PC-9 (cell line): ENCODE measurements around the gene GPC5. TPM values are rescaled to one million over a fixed set of nuclear protein-coding genes. Genes with fewer than 3 reads are reported as not detected.

Experiments
- BruUV-seq: library from RNA; stranded (reverse); fragments of 400-500 nt; replicated peaks from 2 replicates; lab custom pipeline; 2021; lab: Mats Ljungman, UMichigan
- CTCF ChIA-PET: fragments of 300-600 bp; sonication (Branson Sonifier 250); formaldehyde crosslinking; loops from one replicate; lab custom pipeline; 2022; ENCODE audit warnings: antibody characterized with exemption; lab: Charles Lee
- POLR2A ChIA-PET: fragments of 300-600 bp; sonication (Branson Sonifier 250); formaldehyde crosslinking; loops from one replicate; lab custom pipeline; 2022; ENCODE audit warnings: antibody characterized with exemption; ENCODE audit not compliant: unreplicated experiment; lab: Charles Lee
- DNase-seq, 2 experiments: peaks; one replicate each; pipeline versions ENCODE4 v3.0.0 to v3.0.0-alpha.2; 2015 to 2022; ENCODE audit warnings: mixed read lengths in 1 of 2
- H2AFZ ChIP-seq: fragments of 200-600 bp; sonication (generic); 2 replicates; pipeline ENCODE4 v1.8.1; 2017; ENCODE audit warnings: antibody characterized with exemption
- H3F3A ChIP-seq: fragments of 200-600 bp; sonication (generic); 2 replicates; pipeline ENCODE4 v1.8.1; 2017; ENCODE audit warnings: antibody characterized with exemption, mild to moderate bottlenecking, low read depth; ENCODE audit not compliant: insufficient read depth
- H3K27ac ChIP-seq: fragments of 200-600 bp; sonication (generic); 2 replicates; pipeline ENCODE4 v1.6.1; 2016; ENCODE audit warnings: mixed run types
- H3K27me3 ChIP-seq: fragments of 200-600 bp; sonication (generic); 2 replicates; pipeline ENCODE4 v1.6.1; 2016; ENCODE audit warnings: low read depth, mixed run types; ENCODE audit not compliant: insufficient read depth
- H3K36me3 ChIP-seq: fragments of 200-600 bp; sonication (generic); 2 replicates; pipeline ENCODE4 v1.6.1; 2016; ENCODE audit warnings: low read depth, mixed run types
- H3K4me1 ChIP-seq: fragments of 200-600 bp; sonication (generic); replicated peaks from 2 replicates; pipeline ENCODE4 v1.6.1; 2016; ENCODE audit warnings: mixed run types; ENCODE audit not compliant: insufficient read depth
- H3K4me2 ChIP-seq: fragments of 200-600 bp; sonication (generic); 2 replicates; pipeline ENCODE4 v1.6.1; 2017; ENCODE audit warnings: mixed run types
- H3K4me3 ChIP-seq: fragments of 200-600 bp; sonication (generic); 2 replicates; pipeline ENCODE4 v1.6.1; 2016; ENCODE audit warnings: mixed run types
- H3K79me2 ChIP-seq: fragments of 200-600 bp; sonication (generic); 2 replicates; pipeline ENCODE4 v1.6.1; 2017; ENCODE audit warnings: low read depth, mixed run types
- H3K9me2 ChIP-seq: fragments of 200-600 bp; sonication (generic); 2 replicates; pipeline ENCODE4 v1.8.1; 2017; ENCODE audit warnings: mild to moderate bottlenecking; ENCODE audit not compliant: insufficient read depth
- H3K9me3 ChIP-seq: fragments of 200-600 bp; sonication (generic); 2 replicates; pipeline ENCODE4 v1.8.1; 2016; ENCODE audit warnings: low read depth; ENCODE audit not compliant: insufficient read depth
- H4K20me1 ChIP-seq: fragments of 200-600 bp; sonication (generic); 2 replicates; pipeline ENCODE4 v1.8.1; 2017; ENCODE audit not compliant: insufficient read depth
- CTCF ChIP-seq: fragments of 200-600 bp; sonication (generic); conservative IDR thresholded peaks from 2 replicates; pipeline ENCODE4 v1.6.1; 2017; ENCODE audit warnings: mixed run types, antibody characterized with exemption, mild to moderate bottlenecking, moderate library complexity
- EZH2 ChIP-seq: fragments of 200-600 bp; sonication (generic); IDR thresholded peaks from 2 replicates; pipeline ENCODE4 v1.8.0; 2017; ENCODE audit warnings: antibody characterized with exemption, low read depth
- intact Hi-C: fragments of 100-400 bp; cut with micrococcal nuclease; formaldehyde crosslinking; loops from one replicate; pipeline ENCODE4 v1.10.0; 2022; ENCODE audit not compliant: unreplicated experiment
- total RNA-seq: library from RNA; stranded (reverse); gene quantifications from 2 replicates; pipeline ENCODE4 v1.2.3, GENCODE V29; 2021

GPC5 gene
- total RNA-seq, 1 experiment from 2014 or later: not detected

GRCh38 chr13:91593456-91593855, 195.0 kb downstream of the GPC5 start:
- Histone ChIP-seq H3K4me3 (no peak overlapping the region), H3K4me2 (no peak overlapping the region), H3K27me3 (no peaks in the 10 kb centered on the region), H3K27ac (no peak overlapping the region), H4K20me1 (no peaks in the 10 kb centered on the region), H3K9me3 (no peaks in the 10 kb centered on the region), H3K36me3 (no peaks in the 10 kb centered on the region), H2AFZ (no peak overlapping the region), H3K4me1 (no peaks in the 10 kb centered on the region), H3K79me2 (no peaks in the 10 kb centered on the region), H3K9me2 (no peaks in the 10 kb centered on the region), H3F3A (no peaks in the 10 kb centered on the region)
- CTCF ChIA-PET: no interaction called here
- no TSS peak for BruUV-seq
- DNase-seq: no peak
- intact Hi-C loops: no loop called here
- TF ChIP-seq CTCF (no peak), EZH2 (no peak)
- POLR2A ChIA-PET: interaction anchor here (0.6 kb wide), 1 partner anchor 191 kb away, joined by 3 read pairs; no protein-coding TSS in a partner anchor

- no peaks in the 10 kb centered on the region for H4K20me1 ChIP-seq
These were observed 195.6 kb downstream of the GPC5 start for GRCh38 chr13:91594061-91594460.

GRCh38 chr13:91595677-91596076, 197.3 kb downstream of the GPC5 start:
- Histone ChIP-seq H3K36me3 (no peaks in the 10 kb centered on the region), H3K9me2 (no peaks in the 10 kb centered on the region), H3K4me1 (no peaks in the 10 kb centered on the region), H3K27me3 (no peaks in the 10 kb centered on the region), H4K20me1 (no peaks in the 10 kb centered on the region), H3F3A (no peaks in the 10 kb centered on the region), H3K79me2 (no peaks in the 10 kb centered on the region), H3K27ac (no peak overlapping the region), H2AFZ (no peak overlapping the region), H3K4me2 (no peak overlapping the region), H3K9me3 (no peaks in the 10 kb centered on the region), H3K4me3 (no peak overlapping the region)
- intact Hi-C loops: no loop called here
- TF ChIP-seq EZH2: no peak
- TF ChIP-seq CTCF: no peak
- BruUV-seq: no TSS peak
- no peak for DNase-seq
- ChIA-PET POLR2A (no interaction called here), CTCF (no interaction called here)

More at GRCh38 chr13:91594061-91594460, 195.6 kb downstream of the GPC5 start:
- intact Hi-C loops: no loop called here
- Histone ChIP-seq H3K27ac (no peak overlapping the region), H3K4me1 (no peaks in the 10 kb centered on the region), H3K9me2 (no peaks in the 10 kb centered on the region), H3F3A (no peaks in the 10 kb centered on the region), H3K36me3 (no peaks in the 10 kb centered on the region), H3K9me3 (no peaks in the 10 kb centered on the region), H2AFZ (no peak overlapping the region), H3K4me2 (no peak overlapping the region), H3K27me3 (no peaks in the 10 kb centered on the region), H3K79me2 (no peaks in the 10 kb centered on the region), H3K4me3 (no peak overlapping the region)
- no peak for DNase-seq
- ChIA-PET POLR2A (no interaction called here), CTCF (no interaction called here)
- no TSS peak for BruUV-seq
- TF ChIP-seq CTCF (no peak), EZH2 (no peak)
